ENCODE measurements around the gene CD40LG. TPM values are rescaled to one million over a fixed set of nuclear protein-coding genes. Genes with fewer than 3 reads are reported as not detected.

CD40LG gene
- total RNA-seq, 1 donor from 2014 or later: 0.10 TPM

- no peak for DNase-seq
Measured at GRCh38 chrX:136708348-136708747, 60.4 kb downstream of the CD40LG start.

Other genes starting within 250 kb of the CD40LG start
- gene BRS3, start 160.2 kb upstream of the CD40LG start, total RNA-seq: not detected
- gene HTATSF1, start 150.6 kb upstream of the CD40LG start, total RNA-seq: 39.0 TPM
- gene VGLL1, start 115.9 kb upstream of the CD40LG start, total RNA-seq: 1.1 TPM
- gene ARHGEF6, start 132.8 kb downstream of the CD40LG start, total RNA-seq: 18.6 TPM
- 169 TPM for gene RBMX, start 232.6 kb downstream of the CD40LG start, total RNA-seq

Measured in skin of body (tissue), 2 donors.